H1 (cell line): ENCODE measurements around the gene GSTO1. TPM values are rescaled to one million over a fixed set of nuclear protein-coding genes. Genes with fewer than 3 reads are reported as not detected.

Experiments
- CTBP2 ChIP-seq: IDR thresholded peaks from 2 replicates; pipeline ENCODE4 v1.7.0; 2011; ENCODE audit warnings: borderline replicate concordance, mild to moderate bottlenecking, moderate library complexity, mixed read lengths, low read length; ENCODE audit not compliant: insufficient read depth, insufficient read length
- EGR1 ChIP-seq: IDR thresholded peaks from 2 replicates; pipeline ENCODE4 v1.6.1; 2011; ENCODE audit warnings: low read depth, low read length, borderline replicate concordance
- EP300 ChIP-seq, 2 experiments: IDR thresholded peaks; 1 replicate in 1 of 2; 2 replicates in 1 of 2; pipeline ENCODE4 v1.6.1; 2011 to 2012; ENCODE audit warnings: low read depth in 2 of 2, low read length in 2 of 2, mild to moderate bottlenecking in 2 of 2, borderline replicate concordance in 1 of 2, inconsistent platforms in 1 of 2, moderate library complexity in 1 of 2
- POLR2AphosphoS5 ChIP-seq: IDR thresholded peaks from 2 replicates; pipeline ENCODE4 v1.6.1; 2011; ENCODE audit warnings: low read depth, low read length
- POU5F1 ChIP-seq: IDR thresholded peaks from 2 replicates; pipeline ENCODE4 v1.6.1; 2011; ENCODE audit warnings: low read depth, mild to moderate bottlenecking, low read length, moderate library complexity
- TAF7 ChIP-seq: optimal IDR thresholded peaks from 2 replicates; pipeline ENCODE3; 2011; ENCODE audit warnings: low read depth, mild to moderate bottlenecking, inconsistent platforms, low read length, moderate library complexity, borderline replicate concordance
- polyA plus RNA-seq, 7 experiments: library from polyadenylated mRNA; depleted of rRNA in 3 of 7; stranded (reverse) in 5 of 7; unstranded in 2 of 7; fragments of >200 nt in 5 of 7; fragments of 200-250 nt in 2 of 7; gene quantifications; 1 replicate in 5 of 7; 2 replicates in 1 of 7; 4 replicates in 1 of 7; pipeline versions ENCODE4 v1.2.1 to v1.2.3, GENCODE V29; 2011 to 2013; ENCODE audit warnings: missing spikeins in 2 of 7, mixed read lengths in 2 of 7
- total RNA-seq: library from RNA; stranded (reverse); fragmentation: NEBNext Ultra II Directional; extraction: Animal tissue kit (Norgen Biotek cat#: 25700); gene quantifications from 2 replicates; pipeline ENCODE4 v1.2.1, GENCODE V29; 2021
- TF ChIP-seq, protein P1 (sequence below): fragments of 300-600 bp; sonication (generic); IDR thresholded peaks from 2 replicates; pipeline ENCODE4 v1.7.1; 2012; ENCODE audit warnings: low read length, moderate library complexity, mild to moderate bottlenecking, inconsistent platforms; ENCODE audit not compliant: insufficient replicate concordance
- TF ChIP-seq, protein P2 (sequence below): IDR thresholded peaks from 2 replicates; pipeline ENCODE4 v1.6.1; 2011; ENCODE audit warnings: low read length, improper control_type of control experiment

Gene GSTO1
- total and polyA plus RNA-seq, 2 of the 8 experiments (the other 6 are each of a cell fraction or from before 2014, with no cell fraction given) = 22.4 to 32.5 TPM

DNA sequence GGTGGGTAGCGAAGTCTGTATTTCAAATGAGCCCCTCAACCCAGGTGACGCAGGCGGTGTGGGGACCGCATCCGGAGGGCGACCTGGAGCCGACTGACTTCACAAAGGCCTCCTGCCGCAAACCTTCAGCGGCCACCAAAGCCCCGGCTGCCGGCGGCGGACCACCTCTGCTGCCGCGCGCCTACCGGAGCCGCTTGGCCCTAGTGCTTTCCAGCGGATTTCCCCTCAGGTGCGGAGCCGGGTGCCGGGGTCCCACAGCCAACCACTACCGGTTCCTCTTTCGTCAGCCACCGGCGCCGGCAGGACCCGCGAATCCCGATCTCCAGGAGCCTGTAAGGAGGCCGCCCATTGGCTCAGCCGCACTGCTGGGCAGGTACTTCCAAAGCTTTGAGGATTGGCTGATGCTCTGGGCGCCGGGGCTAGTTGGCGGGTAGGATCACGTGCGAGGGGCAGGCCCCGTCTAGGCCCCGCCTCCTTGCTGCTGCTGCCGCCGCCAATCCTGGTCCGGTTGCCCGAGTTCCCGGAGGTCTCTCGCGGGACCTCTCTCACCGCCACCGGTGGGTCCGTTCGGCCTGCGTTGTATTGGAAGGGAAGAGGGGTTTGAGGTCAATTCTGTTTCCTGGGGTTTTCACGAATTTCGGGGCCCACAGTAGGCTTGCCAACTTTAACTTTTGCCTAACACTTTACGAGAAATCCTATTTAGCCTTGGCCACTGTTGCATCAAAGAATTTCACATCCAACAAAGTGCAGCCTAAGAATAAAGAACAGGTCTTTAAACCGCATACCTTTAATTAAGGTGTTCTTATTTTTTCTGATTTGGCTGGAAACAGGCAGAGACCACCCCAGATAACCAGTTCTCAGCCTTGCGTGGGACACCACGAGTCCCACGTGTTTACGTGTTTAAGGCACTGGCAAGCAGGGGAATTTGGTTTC lies 14.3 kb downstream of the GSTO1 start, which contains the start of gene GSTO2 (continued):
- TF ChIP-seq, protein P1, sequence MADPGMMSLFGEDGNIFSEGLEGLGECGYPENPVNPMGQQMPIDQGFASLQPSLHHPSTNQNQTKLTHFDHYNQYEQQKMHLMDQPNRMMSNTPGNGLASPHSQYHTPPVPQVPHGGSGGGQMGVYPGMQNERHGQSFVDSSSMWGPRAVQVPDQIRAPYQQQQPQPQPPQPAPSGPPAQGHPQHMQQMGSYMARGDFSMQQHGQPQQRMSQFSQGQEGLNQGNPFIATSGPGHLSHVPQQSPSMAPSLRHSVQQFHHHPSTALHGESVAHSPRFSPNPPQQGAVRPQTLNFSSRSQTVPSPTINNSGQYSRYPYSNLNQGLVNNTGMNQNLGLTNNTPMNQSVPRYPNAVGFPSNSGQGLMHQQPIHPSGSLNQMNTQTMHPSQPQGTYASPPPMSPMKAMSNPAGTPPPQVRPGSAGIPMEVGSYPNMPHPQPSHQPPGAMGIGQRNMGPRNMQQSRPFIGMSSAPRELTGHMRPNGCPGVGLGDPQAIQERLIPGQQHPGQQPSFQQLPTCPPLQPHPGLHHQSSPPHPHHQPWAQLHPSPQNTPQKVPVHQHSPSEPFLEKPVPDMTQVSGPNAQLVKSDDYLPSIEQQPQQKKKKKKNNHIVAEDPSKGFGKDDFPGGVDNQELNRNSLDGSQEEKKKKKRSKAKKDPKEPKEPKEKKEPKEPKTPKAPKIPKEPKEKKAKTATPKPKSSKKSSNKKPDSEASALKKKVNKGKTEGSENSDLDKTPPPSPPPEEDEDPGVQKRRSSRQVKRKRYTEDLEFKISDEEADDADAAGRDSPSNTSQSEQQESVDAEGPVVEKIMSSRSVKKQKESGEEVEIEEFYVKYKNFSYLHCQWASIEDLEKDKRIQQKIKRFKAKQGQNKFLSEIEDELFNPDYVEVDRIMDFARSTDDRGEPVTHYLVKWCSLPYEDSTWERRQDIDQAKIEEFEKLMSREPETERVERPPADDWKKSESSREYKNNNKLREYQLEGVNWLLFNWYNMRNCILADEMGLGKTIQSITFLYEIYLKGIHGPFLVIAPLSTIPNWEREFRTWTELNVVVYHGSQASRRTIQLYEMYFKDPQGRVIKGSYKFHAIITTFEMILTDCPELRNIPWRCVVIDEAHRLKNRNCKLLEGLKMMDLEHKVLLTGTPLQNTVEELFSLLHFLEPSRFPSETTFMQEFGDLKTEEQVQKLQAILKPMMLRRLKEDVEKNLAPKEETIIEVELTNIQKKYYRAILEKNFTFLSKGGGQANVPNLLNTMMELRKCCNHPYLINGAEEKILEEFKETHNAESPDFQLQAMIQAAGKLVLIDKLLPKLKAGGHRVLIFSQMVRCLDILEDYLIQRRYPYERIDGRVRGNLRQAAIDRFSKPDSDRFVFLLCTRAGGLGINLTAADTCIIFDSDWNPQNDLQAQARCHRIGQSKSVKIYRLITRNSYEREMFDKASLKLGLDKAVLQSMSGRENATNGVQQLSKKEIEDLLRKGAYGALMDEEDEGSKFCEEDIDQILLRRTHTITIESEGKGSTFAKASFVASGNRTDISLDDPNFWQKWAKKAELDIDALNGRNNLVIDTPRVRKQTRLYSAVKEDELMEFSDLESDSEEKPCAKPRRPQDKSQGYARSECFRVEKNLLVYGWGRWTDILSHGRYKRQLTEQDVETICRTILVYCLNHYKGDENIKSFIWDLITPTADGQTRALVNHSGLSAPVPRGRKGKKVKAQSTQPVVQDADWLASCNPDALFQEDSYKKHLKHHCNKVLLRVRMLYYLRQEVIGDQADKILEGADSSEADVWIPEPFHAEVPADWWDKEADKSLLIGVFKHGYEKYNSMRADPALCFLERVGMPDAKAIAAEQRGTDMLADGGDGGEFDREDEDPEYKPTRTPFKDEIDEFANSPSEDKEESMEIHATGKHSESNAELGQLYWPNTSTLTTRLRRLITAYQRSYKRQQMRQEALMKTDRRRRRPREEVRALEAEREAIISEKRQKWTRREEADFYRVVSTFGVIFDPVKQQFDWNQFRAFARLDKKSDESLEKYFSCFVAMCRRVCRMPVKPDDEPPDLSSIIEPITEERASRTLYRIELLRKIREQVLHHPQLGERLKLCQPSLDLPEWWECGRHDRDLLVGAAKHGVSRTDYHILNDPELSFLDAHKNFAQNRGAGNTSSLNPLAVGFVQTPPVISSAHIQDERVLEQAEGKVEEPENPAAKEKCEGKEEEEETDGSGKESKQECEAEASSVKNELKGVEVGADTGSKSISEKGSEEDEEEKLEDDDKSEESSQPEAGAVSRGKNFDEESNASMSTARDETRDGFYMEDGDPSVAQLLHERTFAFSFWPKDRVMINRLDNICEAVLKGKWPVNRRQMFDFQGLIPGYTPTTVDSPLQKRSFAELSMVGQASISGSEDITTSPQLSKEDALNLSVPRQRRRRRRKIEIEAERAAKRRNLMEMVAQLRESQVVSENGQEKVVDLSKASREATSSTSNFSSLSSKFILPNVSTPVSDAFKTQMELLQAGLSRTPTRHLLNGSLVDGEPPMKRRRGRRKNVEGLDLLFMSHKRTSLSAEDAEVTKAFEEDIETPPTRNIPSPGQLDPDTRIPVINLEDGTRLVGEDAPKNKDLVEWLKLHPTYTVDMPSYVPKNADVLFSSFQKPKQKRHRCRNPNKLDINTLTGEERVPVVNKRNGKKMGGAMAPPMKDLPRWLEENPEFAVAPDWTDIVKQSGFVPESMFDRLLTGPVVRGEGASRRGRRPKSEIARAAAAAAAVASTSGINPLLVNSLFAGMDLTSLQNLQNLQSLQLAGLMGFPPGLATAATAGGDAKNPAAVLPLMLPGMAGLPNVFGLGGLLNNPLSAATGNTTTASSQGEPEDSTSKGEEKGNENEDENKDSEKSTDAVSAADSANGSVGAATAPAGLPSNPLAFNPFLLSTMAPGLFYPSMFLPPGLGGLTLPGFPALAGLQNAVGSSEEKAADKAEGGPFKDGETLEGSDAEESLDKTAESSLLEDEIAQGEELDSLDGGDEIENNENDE = no peak
- TF ChIP-seq POLR2AphosphoS5 (peak; percentile 78), TAF7 (peak; percentile 91), EP300 (IDR thresholded peaks at IDR 0.05; ENCODE audit: borderline replicate concordance in 1 of 2, low read depth in 2 of 2, low read length in 2 of 2) (no peak), POU5F1 (no peak), CTBP2 (no peak), EGR1 (no peak)
- TF ChIP-seq, protein P2, sequence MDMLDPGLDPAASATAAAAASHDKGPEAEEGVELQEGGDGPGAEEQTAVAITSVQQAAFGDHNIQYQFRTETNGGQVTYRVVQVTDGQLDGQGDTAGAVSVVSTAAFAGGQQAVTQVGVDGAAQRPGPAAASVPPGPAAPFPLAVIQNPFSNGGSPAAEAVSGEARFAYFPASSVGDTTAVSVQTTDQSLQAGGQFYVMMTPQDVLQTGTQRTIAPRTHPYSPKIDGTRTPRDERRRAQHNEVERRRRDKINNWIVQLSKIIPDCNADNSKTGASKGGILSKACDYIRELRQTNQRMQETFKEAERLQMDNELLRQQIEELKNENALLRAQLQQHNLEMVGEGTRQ = peak; percentile 88
